Ascending aorta (tissue), 2 donors: ENCODE data around the gene ZCCHC13. TPM values are rescaled to one million over a fixed set of nuclear protein-coding genes. Genes with fewer than 3 reads are reported as not detected.

Experiments used
- DNase-seq, 2 donors: peaks; one replicate each; pipeline ENCODE4 v3.0.0-alpha.2; 2019; ENCODE audit warnings: low spot score in 2 of 2
- H3K27ac ChIP-seq, 2 donors: fragments of 200-600 bp; sonication (generic); one replicate each; pipeline ENCODE4 v1.5.1; 2016 to 2017; ENCODE audit warnings: mild to moderate bottlenecking in 1 of 2
- H3K27me3 ChIP-seq: fragments of 200-600 bp; sonication (generic); one replicate; pipeline ENCODE4 v1.5.1; 2017
- H3K36me3 ChIP-seq, 2 donors: fragments of 200-600 bp; sonication (generic); one replicate each; pipeline ENCODE4 v1.5.1; 2016
- H3K4me1 ChIP-seq, 2 donors: fragments of 200-600 bp; sonication (generic); one replicate each; pipeline ENCODE4 v1.5.1; 2016 to 2017; ENCODE audit warnings: mild to moderate bottlenecking in 1 of 2
- H3K4me3 ChIP-seq, 2 donors: fragments of 200-600 bp; sonication (generic); one replicate each; pipeline ENCODE4 v1.5.1; 2016 to 2017; ENCODE audit warnings: mild to moderate bottlenecking in 1 of 2
- H3K9me3 ChIP-seq, 2 donors: fragments of 200-600 bp; sonication (generic); one replicate each; pipeline ENCODE4 v1.5.1; 2016
- CTCF ChIP-seq, 3 experiments: fragments of 200-600 bp in 2 of 3; fragments of 450-650 bp in 1 of 3; sonication (generic) in 2 of 3; IDR thresholded peaks; one replicate each; pipeline ENCODE4 v1.5.1; 2016 to 2019; ENCODE audit warnings: antibody characterized with exemption in 3 of 3, mild to moderate bottlenecking in 1 of 3, moderate library complexity in 1 of 3
- intact Hi-C: fragments of 100-400 bp; cut with DNase I; formaldehyde crosslinking; loops from one replicate; pipeline ENCODE4 v1.15.1; 2023
- total RNA-seq: library from RNA; depleted of rRNA; stranded (reverse); fragments of >200 nt; gene quantifications from one replicate; pipeline ENCODE4 v1.1.0, GENCODE V29; 2016

Gene ZCCHC13
- total RNA-seq, 1 donor from 2014 or later: not detected

GRCh38 chrX:74353984-74354383 is 50.0 kb downstream of the ZCCHC13 start:
- Histone ChIP-seq H3K27ac (no peak overlapping the region), H3K27me3 (no peaks in the 10 kb centered on the region), H3K4me3 (no peak overlapping the region), H3K36me3 (no peaks in the 10 kb centered on the region), H3K4me1 (no peaks in the 10 kb centered on the region), H3K9me3 (no peaks in the 10 kb centered on the region)
- no peak for DNase-seq
- intact Hi-C loops: no loop called here
- TF ChIP-seq CTCF (IDR thresholded peaks at IDR 0.05): no peak

Other genes with a start within 250 kb of the ZCCHC13 start
- 10.7 TPM for gene SLC16A2, start 117.3 kb downstream of the ZCCHC13 start, total RNA-seq